GM12878 (cell line): ENCODE data around the gene POU3F4.

Experiments used
- CTCF ChIP-seq, 3 experiments: IDR thresholded peaks in 2 of 3; conservative IDR thresholded peaks in 1 of 3; 2 replicates each; pipeline ENCODE4 v1.5.1; 2011; ENCODE audit warnings: low read depth in 3 of 3, low read length in 3 of 3, mild to moderate bottlenecking in 3 of 3, control low read depth in 2 of 3, moderate library complexity in 2 of 3, inconsistent platforms in 1 of 3, mixed read lengths in 1 of 3; ENCODE audit not compliant: control insufficient read depth in 2 of 3, insufficient read depth in 1 of 3; ENCODE audit errors: extremely low read depth in 1 of 3
- E2F4 ChIP-seq: IDR thresholded peaks from 2 replicates; pipeline ENCODE4 v1.6.1; 2012; ENCODE audit warnings: low read depth, low read length, improper control_type of control experiment
- EZH2 ChIP-seq: IDR thresholded peaks from 2 replicates; pipeline ENCODE4 v1.6.1; 2012; ENCODE audit warnings: low read depth, mild to moderate bottlenecking, control low read depth, inconsistent platforms, low read length, borderline replicate concordance; ENCODE audit not compliant: control insufficient read depth
- MLLT1 ChIP-seq: fragments of 450-650 bp; IDR thresholded peaks from 2 replicates; pipeline ENCODE4 v1.6.1; 2016; ENCODE audit warnings: mild to moderate bottlenecking
- NFYB ChIP-seq: IDR thresholded peaks from 2 replicates; pipeline ENCODE4 v1.6.1; 2011; ENCODE audit warnings: low read depth, mild to moderate bottlenecking, low read length, improper control_type of control experiment, moderate library complexity; ENCODE audit not compliant: insufficient read depth
- PAX8 ChIP-seq: fragments of 450-650 bp; IDR thresholded peaks from 2 replicates; pipeline ENCODE4 v1.6.1; 2017; ENCODE audit warnings: mild to moderate bottlenecking, moderate library complexity
- POLR2A ChIP-seq: IDR thresholded peaks from 2 replicates; pipeline ENCODE4 v1.6.1; 2011; ENCODE audit warnings: low read depth, mild to moderate bottlenecking, low read length
- POU2F2 ChIP-seq: IDR thresholded peaks from 3 replicates; pipeline ENCODE4 v1.6.1; 2011; ENCODE audit warnings: low read depth, mild to moderate bottlenecking, low read length, borderline replicate concordance
- RCOR1 ChIP-seq: conservative IDR thresholded peaks from 2 replicates; pipeline ENCODE4 v1.6.1; 2012; ENCODE audit warnings: low read depth, low read length, improper control_type of control experiment
- ZNF207 ChIP-seq: fragments of 450-650 bp; IDR thresholded peaks from 2 replicates; pipeline ENCODE4 v1.6.1; 2014; ENCODE audit warnings: antibody characterized with exemption, mild to moderate bottlenecking, borderline replicate concordance
- TF ChIP-seq, protein P1 (sequence below): fragments of 150-350 bp; IDR thresholded peaks from 2 replicates; pipeline ENCODE4 v1.6.1; 2016; ENCODE audit warnings: low read depth, low read length

DNA sequence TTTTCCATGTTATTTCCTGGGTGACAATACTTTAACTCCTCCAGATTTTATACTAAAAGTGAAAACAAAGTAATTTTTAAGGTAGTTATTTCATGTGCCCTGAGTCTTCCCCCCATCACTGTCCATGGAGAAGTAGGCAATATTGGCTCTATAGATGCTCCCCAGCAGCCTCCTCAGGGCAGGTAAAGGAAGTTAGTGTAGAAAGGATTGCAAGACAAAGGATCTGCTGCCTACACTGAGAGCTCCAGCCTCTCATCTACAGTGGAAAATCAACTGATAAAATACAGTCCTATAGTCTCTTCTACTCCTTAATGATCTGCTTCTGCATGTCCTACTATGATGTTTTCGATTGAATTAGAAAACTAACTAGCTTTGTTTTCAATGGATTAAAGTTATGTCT is 8.5 kb downstream of the POU3F4 start:
- no peak for TF ChIP-seq CTCF (IDR thresholded peaks at IDR 0.05 in 2 of 3, conservative IDR thresholded peaks at IDR 0.05 in 1 of 3; ENCODE audit: control insufficient read depth in 2 of 3, extremely low read depth in 1 of 3, insufficient read depth in 1 of 3, low read depth in 3 of 3, low read length in 3 of 3)
- no peak for TF ChIP-seq MLLT1
- no peak for TF ChIP-seq NFYB
- no peak for TF ChIP-seq ZNF207
- no peak for TF ChIP-seq EZH2
- TF ChIP-seq POLR2A, result no peak
- no peak for TF ChIP-seq RCOR1
- TF ChIP-seq POU2F2, result no peak
- no peak for TF ChIP-seq E2F4
- TF ChIP-seq, protein P1, sequence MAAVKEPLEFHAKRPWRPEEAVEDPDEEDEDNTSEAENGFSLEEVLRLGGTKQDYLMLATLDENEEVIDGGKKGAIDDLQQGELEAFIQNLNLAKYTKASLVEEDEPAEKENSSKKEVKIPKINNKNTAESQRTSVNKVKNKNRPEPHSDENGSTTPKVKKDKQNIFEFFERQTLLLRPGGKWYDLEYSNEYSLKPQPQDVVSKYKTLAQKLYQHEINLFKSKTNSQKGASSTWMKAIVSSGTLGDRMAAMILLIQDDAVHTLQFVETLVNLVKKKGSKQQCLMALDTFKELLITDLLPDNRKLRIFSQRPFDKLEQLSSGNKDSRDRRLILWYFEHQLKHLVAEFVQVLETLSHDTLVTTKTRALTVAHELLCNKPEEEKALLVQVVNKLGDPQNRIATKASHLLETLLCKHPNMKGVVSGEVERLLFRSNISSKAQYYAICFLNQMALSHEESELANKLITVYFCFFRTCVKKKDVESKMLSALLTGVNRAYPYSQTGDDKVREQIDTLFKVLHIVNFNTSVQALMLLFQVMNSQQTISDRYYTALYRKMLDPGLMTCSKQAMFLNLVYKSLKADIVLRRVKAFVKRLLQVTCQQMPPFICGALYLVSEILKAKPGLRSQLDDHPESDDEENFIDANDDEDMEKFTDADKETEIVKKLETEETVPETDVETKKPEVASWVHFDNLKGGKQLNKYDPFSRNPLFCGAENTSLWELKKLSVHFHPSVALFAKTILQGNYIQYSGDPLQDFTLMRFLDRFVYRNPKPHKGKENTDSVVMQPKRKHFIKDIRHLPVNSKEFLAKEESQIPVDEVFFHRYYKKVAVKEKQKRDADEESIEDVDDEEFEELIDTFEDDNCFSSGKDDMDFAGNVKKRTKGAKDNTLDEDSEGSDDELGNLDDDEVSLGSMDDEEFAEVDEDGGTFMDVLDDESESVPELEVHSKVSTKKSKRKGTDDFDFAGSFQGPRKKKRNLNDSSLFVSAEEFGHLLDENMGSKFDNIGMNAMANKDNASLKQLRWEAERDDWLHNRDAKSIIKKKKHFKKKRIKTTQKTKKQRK, result no peak
- no peak for TF ChIP-seq PAX8
